ACHN (cell line): Measurements from ENCODE around the gene KCNN4.
A peak's percentile ranks its signal among the peaks of the same experiment; 100 is the strongest.
"Not testable (repeated sequence)": the region's sequence is repeated elsewhere in the genome, so short reads cannot be mapped to it uniquely, and the experiment has no call there.

Source experiments
- DNase-seq: peaks from one replicate; pipeline ENCODE4 v3.0.0-alpha.2; 2015
- in situ Hi-C: cut with HindIII; loops from 2 replicates; pipeline ENCODE4 v1.10.0; 2017; ENCODE audit warnings: low sequenced_read_pairs, low pct_ligation_motif_present, low pct_unique_long_range_greater_than_20kb

Gene KCNN4

GRCh38 chr19:43779147-43779819, 1.5 kb downstream of the KCNN4 start:
- no peak for DNase-seq
- in situ Hi-C loops, result no loop called here

GRCh38 chr19:43778651-43779050, 2.1 kb downstream of the KCNN4 start:
- no peak for DNase-seq
- in situ Hi-C loops, result no loop called here

- DNase-seq, result peak; percentile 11
- in situ Hi-C loops, result no loop called here
These were observed 3.5 kb downstream of the KCNN4 start for GRCh38 chr19:43777163-43777695.

GRCh38 chr19:43776286-43776685, 4.5 kb downstream of the KCNN4 start:
- in situ Hi-C loops, result no loop called here
- DNase-seq, result no peak

- DNase-seq, result no peak
- in situ Hi-C loops, result no loop called here
These were observed 5.4 kb downstream of the KCNN4 start for GRCh38 chr19:43775299-43775890.

- DNase-seq, in situ Hi-C loops: not testable (repeated sequence)
These were observed 5.9 kb downstream of the KCNN4 start for GRCh38 chr19:43774940-43775258.

GRCh38 chr19:43774103-43774939, 6.5 kb downstream of the KCNN4 start:
- in situ Hi-C loops, result no loop called here
- DNase-seq, result peak; percentile 60

GRCh38 chr19:43773725-43774102, 7.1 kb downstream of the KCNN4 start:
- DNase-seq, result no peak
- in situ Hi-C loops, result no loop called here

- in situ Hi-C loops, result no loop called here
- no peak for DNase-seq
These were observed 11.5 kb downstream of the KCNN4 start for GRCh38 chr19:43769256-43769655.

GRCh38 chr19:43768273-43769050, 12.3 kb downstream of the KCNN4 start:
- in situ Hi-C loops, result no loop called here
- DNase-seq, result no peak

GRCh38 chr19:43767818-43768217, 13.0 kb downstream of the KCNN4 start:
- in situ Hi-C loops, result no loop called here
- no peak for DNase-seq

- in situ Hi-C loops, result no loop called here
- DNase-seq, result no peak
These were observed 13.5 kb downstream of the KCNN4 start for GRCh38 chr19:43767316-43767715.

- DNase-seq, result no peak
These were observed 14.1 kb downstream of the KCNN4 start for GRCh38 chr19:43766755-43767043.

GRCh38 chr19:43765109-43765876, 15.5 kb downstream of the KCNN4 start:
- in situ Hi-C loops, result no loop called here
- DNase-seq, result peak; percentile 94

More at GRCh38 chr19:43766755-43767043, 14.1 kb downstream of the KCNN4 start:
- in situ Hi-C loops, result no loop called here

GRCh38 chr19:43764684-43765083, 16.1 kb downstream of the KCNN4 start:
- in situ Hi-C loops, DNase-seq: not testable (repeated sequence)

GRCh38 chr19:43763473-43763939, 17.3 kb downstream of the KCNN4 start:
- no peak for DNase-seq
- in situ Hi-C loops, result no loop called here

- in situ Hi-C loops, result no loop called here
- no peak for DNase-seq
These were observed 18.0 kb downstream of the KCNN4 start for GRCh38 chr19:43762814-43763213.

GRCh38 chr19:43760941-43761340, 19.8 kb downstream of the KCNN4 start:
- no peak for DNase-seq
- in situ Hi-C loops, result no loop called here
